Tibial artery (tissue), 4 donors: ENCODE data around the gene MYBPHL.

ENCODE experiments used
- DNase-seq, 2 donors: peaks; one replicate each; pipeline ENCODE4 v3.0.0-alpha.2; 2019
- H3K27ac ChIP-seq, 2 donors: fragments of 200-600 bp; sonication (generic) in 1 of 2; 1 replicate in 1 of 2; 2 replicates in 1 of 2; pipeline ENCODE4 v1.5.1; 2018 to 2019; ENCODE audit warnings: mild to moderate bottlenecking in 1 of 2
- H3K27me3 ChIP-seq, 2 donors: fragments of 200-600 bp; sonication (generic) in 1 of 2; one replicate each; pipeline versions ENCODE4 v1.5.1 to v1.6.0; 2016 to 2019
- H3K36me3 ChIP-seq, 3 donors: fragments of 200-600 bp; sonication (generic) in 2 of 3; one replicate each; pipeline ENCODE4 v1.5.1; 2016 to 2019; ENCODE audit warnings: mild to moderate bottlenecking in 2 of 3
- H3K4me1 ChIP-seq, 4 donors: fragments of 200-600 bp; sonication (generic) in 2 of 4; 1 replicate in 3 of 4; 2 replicates in 1 of 4; pipeline ENCODE4 v1.5.1; 2016 to 2019
- H3K4me3 ChIP-seq, 2 donors: fragments of 200-600 bp; sonication (generic) in 1 of 2; 1 replicate in 1 of 2; 2 replicates in 1 of 2; pipeline ENCODE4 v1.5.1; 2018 to 2019; ENCODE audit warnings: mild to moderate bottlenecking in 2 of 2
- H3K9me3 ChIP-seq, 3 donors: fragments of 200-600 bp; sonication (generic) in 1 of 3; one replicate each; pipeline ENCODE4 v1.5.1; 2016 to 2019
- intact Hi-C: fragments of 100-400 bp; cut with DNase I; formaldehyde crosslinking; loops from one replicate; pipeline ENCODE4 v1.15.0; 2023; ENCODE audit warnings: low total_unique reads
- TF ChIP-seq, protein P1 (sequence below), 2 experiments: fragments of 200-600 bp in 1 of 2; fragments of 450-650 bp in 1 of 2; IDR thresholded peaks; one replicate each; pipeline ENCODE4 v1.5.1; 2017 to 2019; ENCODE audit warnings: antibody characterized with exemption in 2 of 2, mild to moderate bottlenecking in 1 of 2, moderate library complexity in 1 of 2

MYBPHL gene

GRCh38 chr1:109247401-109248365 lies 59.1 kb downstream of the MYBPHL start:
- H3K27ac ChIP-seq, result no peak overlapping the region
- intact Hi-C loops, result no loop called here
- H3K27me3 ChIP-seq, result peaks cover 0 to 5% of the 10 kb centered on the region in 2 donors
- peaks cover 0 to 17% (median 11%) of the 10 kb centered on the region in 4 donors for H3K4me1 ChIP-seq
- TF ChIP-seq, protein P1, sequence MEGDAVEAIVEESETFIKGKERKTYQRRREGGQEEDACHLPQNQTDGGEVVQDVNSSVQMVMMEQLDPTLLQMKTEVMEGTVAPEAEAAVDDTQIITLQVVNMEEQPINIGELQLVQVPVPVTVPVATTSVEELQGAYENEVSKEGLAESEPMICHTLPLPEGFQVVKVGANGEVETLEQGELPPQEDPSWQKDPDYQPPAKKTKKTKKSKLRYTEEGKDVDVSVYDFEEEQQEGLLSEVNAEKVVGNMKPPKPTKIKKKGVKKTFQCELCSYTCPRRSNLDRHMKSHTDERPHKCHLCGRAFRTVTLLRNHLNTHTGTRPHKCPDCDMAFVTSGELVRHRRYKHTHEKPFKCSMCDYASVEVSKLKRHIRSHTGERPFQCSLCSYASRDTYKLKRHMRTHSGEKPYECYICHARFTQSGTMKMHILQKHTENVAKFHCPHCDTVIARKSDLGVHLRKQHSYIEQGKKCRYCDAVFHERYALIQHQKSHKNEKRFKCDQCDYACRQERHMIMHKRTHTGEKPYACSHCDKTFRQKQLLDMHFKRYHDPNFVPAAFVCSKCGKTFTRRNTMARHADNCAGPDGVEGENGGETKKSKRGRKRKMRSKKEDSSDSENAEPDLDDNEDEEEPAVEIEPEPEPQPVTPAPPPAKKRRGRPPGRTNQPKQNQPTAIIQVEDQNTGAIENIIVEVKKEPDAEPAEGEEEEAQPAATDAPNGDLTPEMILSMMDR (IDR thresholded peaks at IDR 0.05), result no peak
- no peaks in the 10 kb centered on the region for H3K36me3 ChIP-seq
- no peak overlapping the region for H3K4me3 ChIP-seq
- no peaks in the 10 kb centered on the region for H3K9me3 ChIP-seq
- peak in 1 of 2 donors; percentile 10 for DNase-seq

- peaks cover 0 to 29% (median 23%) of the 10 kb centered on the region in 4 donors for H3K4me1 ChIP-seq
- no peak overlapping the region for H3K4me3 ChIP-seq
- H3K27me3 ChIP-seq, result peaks cover 0 to 7% of the 10 kb centered on the region in 2 donors
- no peak overlapping the region for H3K27ac ChIP-seq
- TF ChIP-seq, protein P1 (IDR thresholded peaks at IDR 0.05), result no peak
- intact Hi-C loops, result no loop called here
- H3K36me3 ChIP-seq, result no peaks in the 10 kb centered on the region
- no peaks in the 10 kb centered on the region for H3K9me3 ChIP-seq
- peak in 1 of 2 donors; percentile 9 for DNase-seq
Measured at GRCh38 chr1:109246141-109246551, 60.7 kb downstream of the MYBPHL start.

GRCh38 chr1:109243860-109244552 lies 62.8 kb downstream of the MYBPHL start:
- Histone ChIP-seq H3K27me3 (peaks cover 0 to 7% of the 10 kb centered on the region in 2 donors), H3K4me3 (no peak overlapping the region), H3K27ac (no peak overlapping the region), H3K9me3 (no peaks in the 10 kb centered on the region), H3K36me3 (peaks cover 0 to 5% (median 3%) of the 10 kb centered on the region in 3 donors), H3K4me1 (peaks cover 0 to 35% (median 25%) of the 10 kb centered on the region in 4 donors)
- TF ChIP-seq, protein P1 (IDR thresholded peaks at IDR 0.05), result no peak
- DNase-seq, result no peak
- intact Hi-C loops, result no loop called here

- no peak overlapping the region for H3K4me3 ChIP-seq
- no peak for DNase-seq
- no peaks in the 10 kb centered on the region for H3K9me3 ChIP-seq
- peaks cover 0 to 7% of the 10 kb centered on the region in 2 donors for H3K27me3 ChIP-seq
- intact Hi-C loops, result no loop called here
- H3K27ac ChIP-seq, result no peak overlapping the region
- TF ChIP-seq, protein P1 (IDR thresholded peaks at IDR 0.05), result no peak
- peaks cover 0 to 31% (median 22%) of the 10 kb centered on the region in 4 donors for H3K4me1 ChIP-seq
- H3K36me3 ChIP-seq, result peaks cover 2 to 13% (median 11%) of the 10 kb centered on the region in 3 donors
Measured at GRCh38 chr1:109243221-109243620, 63.6 kb downstream of the MYBPHL start.

DNA sequence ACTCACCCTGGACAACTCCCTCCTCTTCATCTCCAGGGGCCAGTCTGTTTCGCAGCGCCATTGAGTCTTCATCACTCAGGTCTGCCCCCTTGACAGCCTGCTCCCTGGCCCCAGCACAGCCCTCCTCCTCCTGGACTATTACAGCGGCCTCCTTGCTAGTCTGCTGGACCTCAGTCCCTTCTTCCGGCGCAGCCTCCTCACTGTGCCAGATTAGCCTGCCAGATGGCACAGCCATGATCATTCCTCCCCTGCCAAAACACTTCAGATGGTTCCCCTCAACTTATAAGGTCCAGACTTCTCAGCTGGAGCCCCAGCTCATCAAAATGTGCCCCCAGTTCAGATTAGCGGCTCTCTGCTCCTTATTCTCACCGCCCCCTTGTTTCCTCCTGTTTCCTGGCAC lies 64.4 kb downstream of the MYBPHL start:
- H3K9me3 ChIP-seq, result no peaks in the 10 kb centered on the region
- TF ChIP-seq, protein P1 (IDR thresholded peaks at IDR 0.05), result no peak
- peaks cover 0 to 31% (median 22%) of the 10 kb centered on the region in 4 donors for H3K4me1 ChIP-seq
- DNase-seq, result no peak
- peaks cover 0 to 7% of the 10 kb centered on the region in 2 donors for H3K27me3 ChIP-seq
- no peak overlapping the region for H3K27ac ChIP-seq
- intact Hi-C loops, result no loop called here
- H3K36me3 ChIP-seq, result peaks cover 10 to 21% (median 19%) of the 10 kb centered on the region in 3 donors
- no peak overlapping the region for H3K4me3 ChIP-seq
